CD14-positive monocyte (primary cell): Measurements from ENCODE around the gene POP7. TPM values are rescaled to one million over a fixed set of nuclear protein-coding genes. Genes with fewer than 3 reads are reported as not detected.

Experiments used
- DNase-seq, 3 donors: peaks; one replicate each; pipeline ENCODE4 v3.0.0-alpha.2; 2011 to 2022
- H2AFZ ChIP-seq: 2 replicates; pipeline ENCODE4 v1.6.0; 2012; ENCODE audit warnings: mild to moderate bottlenecking, low read depth, low read length, inconsistent platforms; ENCODE audit not compliant: insufficient read depth, poor library complexity, severe bottlenecking
- H3K27ac ChIP-seq, 2 donors: 1 replicate in 1 of 2; 2 replicates in 1 of 2; pipeline ENCODE4 v1.5.1; 2012 to 2013; ENCODE audit warnings: low read length in 2 of 2, control low read depth in 1 of 2, inconsistent platforms in 1 of 2, low read depth in 1 of 2, mild to moderate bottlenecking in 1 of 2
- H3K27me3 ChIP-seq, 2 donors: one replicate each; pipeline versions ENCODE4 v1.6.0 to v1.6.1; 2011 to 2013; ENCODE audit warnings: low read length in 2 of 2; ENCODE audit not compliant: control insufficient read depth in 2 of 2, insufficient read depth in 2 of 2
- H3K36me3 ChIP-seq, 2 donors: replicated peaks in 1 of 2; 1 replicate in 1 of 2; 2 replicates in 1 of 2; pipeline versions ENCODE4 v1.5.1 to v1.6.1; 2012 to 2013; ENCODE audit warnings: low read length in 2 of 2, control low read depth in 1 of 2, inconsistent platforms in 1 of 2, mild to moderate bottlenecking in 1 of 2; ENCODE audit not compliant: insufficient read depth in 2 of 2, control insufficient read depth in 1 of 2
- H3K4me1 ChIP-seq, 2 donors: 1 replicate in 1 of 2; 2 replicates in 1 of 2; pipeline versions ENCODE4 v1.5.1 to v1.6.1; 2012 to 2013; ENCODE audit warnings: low read length in 2 of 2, control low read depth in 1 of 2, inconsistent platforms in 1 of 2, mild to moderate bottlenecking in 1 of 2, moderate library complexity in 1 of 2; ENCODE audit not compliant: insufficient read depth in 2 of 2, control insufficient read depth in 1 of 2
- H3K4me2 ChIP-seq: replicated peaks from 2 replicates; pipeline ENCODE3; 2012; ENCODE audit warnings: low read length, moderate library complexity, mild to moderate bottlenecking; ENCODE audit not compliant: poor library complexity, severe bottlenecking; ENCODE audit errors: extremely low read depth
- H3K4me3 ChIP-seq, 3 experiments: fragments of 200-600 bp in 1 of 3; sonication (generic) in 1 of 3; replicated peaks in 1 of 3; 1 replicate in 2 of 3; 2 replicates in 1 of 3; pipeline ENCODE4 v1.5.1; 2011 to 2013; ENCODE audit warnings: low read length in 3 of 3, mild to moderate bottlenecking in 3 of 3, control low read depth in 2 of 3, low read depth in 2 of 3, inconsistent platforms in 1 of 3, moderate library complexity in 1 of 3
- H3K79me2 ChIP-seq: 2 replicates; pipeline ENCODE4 v1.6.0; 2012; ENCODE audit warnings: mild to moderate bottlenecking, control low read depth, inconsistent platforms, low read length, moderate library complexity; ENCODE audit not compliant: insufficient read depth
- H3K9ac ChIP-seq: 2 replicates; pipeline ENCODE4 v1.6.0; 2017; ENCODE audit warnings: low read length, mild to moderate bottlenecking; ENCODE audit not compliant: insufficient read depth, poor library complexity, severe bottlenecking
- H3K9me3 ChIP-seq, 2 donors: replicated peaks in 1 of 2; 1 replicate in 1 of 2; 2 replicates in 1 of 2; pipeline versions ENCODE4 v1.5.1 to v1.6.1; 2012 to 2013; ENCODE audit warnings: low read length in 2 of 2, control low read depth in 1 of 2; ENCODE audit not compliant: control insufficient read depth in 1 of 2, insufficient read depth in 1 of 2
- H4K20me1 ChIP-seq: 2 replicates; pipeline ENCODE4 v1.6.0; 2012; ENCODE audit warnings: mild to moderate bottlenecking, low read length, control low read depth, moderate library complexity; ENCODE audit not compliant: insufficient read depth
- H3K27ac Mint-ChIP-seq, 7 donors: one replicate each; pipeline ENCODE4 v1.8.0; 2020; ENCODE audit warnings: mild to moderate bottlenecking in 7 of 7, mixed read lengths in 7 of 7, moderate library complexity in 6 of 7, inconsistent platforms in 2 of 7
- H3K27me3 Mint-ChIP-seq, 3 donors: one replicate each; pipeline ENCODE4 v1.8.0; 2021 to 2022; ENCODE audit warnings: low read depth in 3 of 3, mild to moderate bottlenecking in 3 of 3, mixed read lengths in 3 of 3, moderate library complexity in 3 of 3, inconsistent platforms in 1 of 3
- H3K36me3 Mint-ChIP-seq, 2 donors: one replicate each; pipeline ENCODE4 v1.8.0; 2020; ENCODE audit warnings: mixed read lengths in 2 of 2, inconsistent platforms in 1 of 2, mild to moderate bottlenecking in 1 of 2
- H3K4me1 Mint-ChIP-seq: one replicate; pipeline ENCODE4 v1.8.0; 2020; ENCODE audit warnings: mild to moderate bottlenecking, mixed read lengths
- H3K4me3 Mint-ChIP-seq, 2 donors: one replicate each; pipeline ENCODE4 v1.8.0; 2020; ENCODE audit warnings: mild to moderate bottlenecking in 2 of 2, mixed read lengths in 2 of 2, moderate library complexity in 1 of 2
- H3K9me3 Mint-ChIP-seq, 7 donors: one replicate each; pipeline ENCODE4 v1.8.0; 2020 to 2022; ENCODE audit warnings: mixed read lengths in 7 of 7, mild to moderate bottlenecking in 6 of 7, moderate library complexity in 6 of 7, inconsistent platforms in 2 of 7
- CTCF ChIP-seq: fragments of 200-600 bp; IDR thresholded peaks from one replicate; pipeline ENCODE4 v1.8.0; 2022; ENCODE audit warnings: antibody characterized with exemption, mild to moderate bottlenecking
- WGBS: methylation state at CpG from one replicate; pipeline ENCODE4 v1.1.5; 2013; ENCODE audit warnings: missing lambda C conversion rate; ENCODE audit not compliant: insufficient coverage; 5-methylcytosine and 5-hydroxymethylcytosine counted together
- intact Hi-C, 2 donors: fragments of 100-400 bp; cut with micrococcal nuclease; formaldehyde crosslinking; loops; one replicate each; pipeline versions ENCODE4 v1.15.0 to v1.15.1; 2023
- polyA plus RNA-seq, 3 donors: library from polyadenylated mRNA; depleted of rRNA in 1 of 3; unstranded in 2 of 3; stranded (reverse) in 1 of 3; fragments of 300-500 nt in 2 of 3; fragments of >200 nt in 1 of 3; fragmentation: Illumina TruSeq in 2 of 3; gene quantifications; 1 replicate in 2 of 3; 2 replicates in 1 of 3; pipeline ENCODE4 v1.2.3, GENCODE V29; 2012 to 2021

The POP7 gene
- polyA plus RNA-seq, 3 donors: 11.1 to 48.5 (median 41.6) TPM

GRCh38 chr7:100735730-100736129, 29.8 kb downstream of the POP7 start:
- no peak overlapping the region for H3K9ac ChIP-seq
- Mint-ChIP-seq H3K27me3 (peaks cover 0 to 11% (median 10%) of the 10 kb centered on the region in 3 donors), H3K36me3 (no peaks in the 10 kb centered on the region), H3K4me1 (no peaks in the 10 kb centered on the region), H3K4me3 (no peak overlapping the region), H3K9me3 (peaks cover 0 to 4% (median 0%) of the 10 kb centered on the region in 7 donors), H3K27ac (no peak overlapping the region)
- H3K36me3 ChIP-seq: no peaks in the 10 kb centered on the region
- H3K27me3 ChIP-seq: no peaks in the 10 kb centered on the region
- intact Hi-C loops: no loop called here
- DNase-seq: no peak
- no peaks in the 10 kb centered on the region for H3K9me3 ChIP-seq
- no peak overlapping the region for H2AFZ ChIP-seq
- 94% methylated on average over 5 of the region's 7 CpGs for WGBS
- no peaks in the 10 kb centered on the region for H3K4me1 ChIP-seq
- H3K4me3 ChIP-seq: no peak overlapping the region
- no peaks in the 10 kb centered on the region for H3K79me2 ChIP-seq
- H4K20me1 ChIP-seq: no peaks in the 10 kb centered on the region
- no peak overlapping the region for H3K27ac ChIP-seq
- no peak for TF ChIP-seq CTCF
- no peak overlapping the region for H3K4me2 ChIP-seq

GRCh38 chr7:100736671-100737070, 30.8 kb downstream of the POP7 start:
- no peak for DNase-seq
- TF ChIP-seq CTCF: no peak
- no peak overlapping the region for H3K27ac ChIP-seq
- H3K4me3 ChIP-seq: no peak overlapping the region
- H3K9me3 Mint-ChIP-seq: peaks cover 0 to 4% (median 0%) of the 10 kb centered on the region in 7 donors
- H3K4me2 ChIP-seq: no peak overlapping the region
- no peaks in the 10 kb centered on the region for H3K36me3 Mint-ChIP-seq
- peaks cover 0 to 10% (median 8%) of the 10 kb centered on the region in 3 donors for H3K27me3 Mint-ChIP-seq
- no peaks in the 10 kb centered on the region for H3K4me1 Mint-ChIP-seq
- no peak overlapping the region for H2AFZ ChIP-seq
- intact Hi-C loops: no loop called here
- H3K36me3 ChIP-seq: no peaks in the 10 kb centered on the region
- H3K27ac Mint-ChIP-seq: no peak overlapping the region
- no peaks in the 10 kb centered on the region for H3K79me2 ChIP-seq
- H4K20me1 ChIP-seq: no peaks in the 10 kb centered on the region
- no peaks in the 10 kb centered on the region for H3K4me1 ChIP-seq
- no peaks in the 10 kb centered on the region for H3K9me3 ChIP-seq
- no peak overlapping the region for H3K4me3 Mint-ChIP-seq
- H3K27me3 ChIP-seq: no peaks in the 10 kb centered on the region
- WGBS: 83% methylated on average over 8 of the region's 13 CpGs
- no peak overlapping the region for H3K9ac ChIP-seq
